ENCODE results near the gene BLOC1S4. TPM values are rescaled to one million over a fixed set of nuclear protein-coding genes. Genes with fewer than 3 reads are reported as not detected.

The BLOC1S4 gene
- total RNA-seq, 1 experiment from 2014 or later = 14.9 TPM

GRCh38 chr4:6733358-6734164, 17.6 kb downstream of the BLOC1S4 start:
- Histone ChIP-seq H3K9me3 (ENCODE audit: control insufficient read depth, low read depth, low read length) (no peaks in the 10 kb centered on the region), H4K5ac (ENCODE audit: insufficient read length, low read depth, low read length) (no peak overlapping the region), H3K14ac (ENCODE audit: insufficient read depth, low read length) (no peak overlapping the region; the same call in 1 of the 2 replicates), H2BK15ac (ENCODE audit: low read depth, low read length) (no peak overlapping the region), H3K4me1 (ENCODE audit: insufficient read depth, low read length) (no peaks in the 10 kb centered on the region), H2BK12ac (ENCODE audit: insufficient read length, low read depth, low read length) (no peak overlapping the region), H3K4me2 (ENCODE audit: insufficient read depth, insufficient read length, low read length) (no peak overlapping the region), H3T11ph (ENCODE audit: low read length) (no peak overlapping the region), H3K79me1 (ENCODE audit: insufficient read depth, low read depth, low read length, poor library complexity, severe bottlenecking) (no peaks in the 10 kb centered on the region), H2AFZ (ENCODE audit: low read length) (no peak overlapping the region), H4K91ac (ENCODE audit: insufficient read length, low read depth, low read length) (no peak overlapping the region), H3K27ac (ENCODE audit: insufficient read length, low read depth, low read length) (no peak overlapping the region), H3K23me2 (ENCODE audit: insufficient read length, low read depth, low read length, poor library complexity, severe bottlenecking) (no peaks in the 10 kb centered on the region), H3K56ac (ENCODE audit: insufficient read length, low read depth, low read length) (no peak overlapping the region), H3K23ac (ENCODE audit: insufficient read length, low read depth, low read length) (no peak overlapping the region), H3K9ac (ENCODE audit: extremely low read depth, insufficient read length, low read length) (no peak overlapping the region), H4K8ac (replicated peaks; ENCODE audit: insufficient read length, low read depth, low read length) (no peak overlapping the region), H3K4ac (ENCODE audit: low read depth, low read length) (no peak overlapping the region), H3K18ac (ENCODE audit: insufficient read length, low read depth, low read length) (no peak overlapping the region), H3K79me2 (ENCODE audit: insufficient read depth, low read length) (no peaks in the 10 kb centered on the region), H2AK5ac (ENCODE audit: insufficient read length, low read length) (no peak overlapping the region), H2BK20ac (ENCODE audit: low read depth, low read length, poor library complexity, severe bottlenecking) (no peak overlapping the region), H2BK5ac (ENCODE audit: insufficient read length, low read length) (no peak overlapping the region), H4K20me1 (ENCODE audit: control insufficient read depth, insufficient read depth, insufficient read length) (no peaks in the 10 kb centered on the region), H2BK120ac (ENCODE audit: low read depth, low read length, poor library complexity, severe bottlenecking) (no peak overlapping the region), H3K27me3 (ENCODE audit: insufficient read depth, low read length) (no peaks in the 10 kb centered on the region)
- no peak for DNase-seq
- H3K9me3 Mint-ChIP-seq = no peaks in the 10 kb centered on the region
- TF ChIP-seq CTCF (conservative IDR thresholded peaks at IDR 0.05) = no peak
- WGBS (ENCODE audit: extremely low coverage, insufficient read length, low lambda C conversion rate) = no CpG with 5 or more reads among the region's 27 CpGs
- peaks cover 5% of the 10 kb centered on the region; the same call in 1 of the 2 replicates for H3K27me3 Mint-ChIP-seq (ENCODE audit: low read depth)
- peak overlapping the region in 1 of 3 experiments; percentile 35; a peak in 1 of 7 replicates for H3K27ac Mint-ChIP-seq
- no peak overlapping the region; a peak in 1 of 5 replicates for H3K4me3 Mint-ChIP-seq
- peaks cover 5 to 7% of the 10 kb centered on the region in 2 experiments; a peak in 3 of 4 replicates for H3K4me1 Mint-ChIP-seq
- H3K36me3 Mint-ChIP-seq (ENCODE audit: insufficient read depth in 1 of 3, low read depth in 3 of 3) = no peaks in the 10 kb centered on the region
